MM.1S (cell line): ENCODE measurements around the gene CACNA1C.
A peak's percentile ranks its signal among the peaks of the same experiment; 100 is the strongest.

Experiments
- DNase-seq: peaks from one replicate; pipeline ENCODE4 v3.0.0-alpha.2; 2015
- H2AFZ ChIP-seq: fragments of 300-600 bp; sonication (generic); 2 replicates; pipeline ENCODE4 v1.6.0; 2016; ENCODE audit warnings: antibody characterized with exemption, low read length
- H3F3A ChIP-seq: fragments of 300-600 bp; sonication (generic); 2 replicates; pipeline ENCODE4 v1.6.1; 2016; ENCODE audit warnings: mild to moderate bottlenecking, antibody characterized with exemption, low read length, moderate library complexity, mixed read lengths; ENCODE audit not compliant: insufficient read depth
- H3K27ac ChIP-seq: fragments of 300-600 bp; sonication (generic); 2 replicates; pipeline ENCODE4 v1.5.1; 2016; ENCODE audit warnings: mild to moderate bottlenecking, low read length
- H3K27me3 ChIP-seq: fragments of 300-600 bp; sonication (generic); replicated peaks from 2 replicates; pipeline ENCODE4 v1.6.0; 2016; ENCODE audit warnings: low read length; ENCODE audit not compliant: insufficient read depth
- H3K36me3 ChIP-seq: fragments of 300-600 bp; sonication (generic); replicated peaks from 2 replicates; pipeline ENCODE4 v1.6.1; 2016; ENCODE audit warnings: mild to moderate bottlenecking, low read length, mixed read lengths; ENCODE audit not compliant: insufficient read depth
- H3K4me1 ChIP-seq: fragments of 300-600 bp; sonication (generic); 2 replicates; pipeline ENCODE4 v1.6.1; 2016; ENCODE audit warnings: low read length, mixed read lengths
- H3K4me2 ChIP-seq: fragments of 300-600 bp; sonication (generic); 2 replicates; pipeline ENCODE4 v1.6.0; 2016; ENCODE audit warnings: low read depth, low read length
- H3K4me3 ChIP-seq: fragments of 300-600 bp; sonication (generic); 2 replicates; pipeline ENCODE4 v1.5.1; 2016; ENCODE audit warnings: low read length, mixed read lengths
- H3K79me2 ChIP-seq: fragments of 300-600 bp; sonication (generic); 2 replicates; pipeline ENCODE4 v1.6.1; 2016; ENCODE audit warnings: mixed run types, low read length, mixed read lengths
- H3K9ac ChIP-seq: fragments of 300-600 bp; sonication (generic); 2 replicates; pipeline ENCODE4 v1.6.1; 2016; ENCODE audit warnings: low read length, mixed read lengths
- H3K9me2 ChIP-seq: fragments of 300-600 bp; sonication (generic); replicated peaks from 2 replicates; pipeline ENCODE4 v1.6.1; 2016; ENCODE audit warnings: mild to moderate bottlenecking, low read length, mixed read lengths; ENCODE audit not compliant: insufficient read depth
- H3K9me3 ChIP-seq: fragments of 300-600 bp; sonication (generic); replicated peaks from 2 replicates; pipeline ENCODE4 v1.6.1; 2016; ENCODE audit warnings: mild to moderate bottlenecking, low read length, mixed read lengths; ENCODE audit not compliant: insufficient read depth
- H4K20me1 ChIP-seq: fragments of 300-600 bp; sonication (generic); 2 replicates; pipeline ENCODE4 v1.6.1; 2016; ENCODE audit warnings: mild to moderate bottlenecking, low read length, moderate library complexity, mixed read lengths; ENCODE audit not compliant: insufficient read depth
- CTCF ChIP-seq: fragments of 300-600 bp; sonication (generic); IDR thresholded peaks from 2 replicates; pipeline ENCODE4 v1.5.1; 2016; ENCODE audit warnings: antibody characterized with exemption, low read length, mixed read lengths
- EZH2 ChIP-seq: fragments of 300-600 bp; sonication (generic); optimal IDR thresholded peaks from 2 replicates; pipeline ENCODE3; 2017; ENCODE audit warnings: low read depth, mild to moderate bottlenecking, antibody characterized with exemption, low read length, mixed read lengths
- EZH2phosphoT487 ChIP-seq: fragments of 300-600 bp; sonication (generic); IDR thresholded peaks from 2 replicates; pipeline ENCODE4 v1.6.1; 2018; ENCODE audit warnings: antibody characterized with exemption, low read length

The CACNA1C gene

GRCh38 chr12:2290516-2291065, 237.8 kb downstream of the CACNA1C start:
- Histone ChIP-seq H3K9me3 (no peaks in the 10 kb centered on the region), H3K27ac (no peak overlapping the region), H4K20me1 (no peaks in the 10 kb centered on the region), H3K36me3 (no peaks in the 10 kb centered on the region), H3K4me1 (peaks cover 7% of the 10 kb centered on the region), H3K4me2 (no peak overlapping the region), H3K4me3 (no peak overlapping the region), H3K27me3 (no peaks in the 10 kb centered on the region), H3K9ac (no peak overlapping the region), H3K79me2 (no peaks in the 10 kb centered on the region), H3F3A (no peaks in the 10 kb centered on the region), H3K9me2 (no peaks in the 10 kb centered on the region), H2AFZ (no peak overlapping the region)
- TF ChIP-seq CTCF (no peak), EZH2phosphoT487 (no peak), EZH2 (no peak)
- no peak for DNase-seq

GRCh38 chr12:2291182-2291832, 238.5 kb downstream of the CACNA1C start:
- H3K27me3 ChIP-seq = no peaks in the 10 kb centered on the region
- no peak overlapping the region for H2AFZ ChIP-seq
- H3K9me2 ChIP-seq = no peaks in the 10 kb centered on the region
- peak; percentile 35 for DNase-seq
- H4K20me1 ChIP-seq = no peaks in the 10 kb centered on the region
- H3K79me2 ChIP-seq = no peaks in the 10 kb centered on the region
- no peaks in the 10 kb centered on the region for H3K9me3 ChIP-seq
- peaks cover 14% of the 10 kb centered on the region for H3K4me1 ChIP-seq
- H3K9ac ChIP-seq = no peak overlapping the region
- H3F3A ChIP-seq = no peaks in the 10 kb centered on the region
- no peaks in the 10 kb centered on the region for H3K36me3 ChIP-seq
- peak; percentile 66 for TF ChIP-seq CTCF
- no peak for TF ChIP-seq EZH2phosphoT487
- no peak overlapping the region for H3K4me2 ChIP-seq
- no peak overlapping the region for H3K27ac ChIP-seq
- H3K4me3 ChIP-seq = no peak overlapping the region

- no peaks in the 10 kb centered on the region for H3K36me3 ChIP-seq
- no peaks in the 10 kb centered on the region for H3K9me3 ChIP-seq
- no peak overlapping the region for H3K9ac ChIP-seq
- no peaks in the 10 kb centered on the region for H3K9me2 ChIP-seq
- TF ChIP-seq EZH2phosphoT487 (no peak), EZH2 (no peak), CTCF (no peak)
- peaks cover 21% of the 10 kb centered on the region for H3K4me1 ChIP-seq
- H3K79me2 ChIP-seq = no peaks in the 10 kb centered on the region
- no peak overlapping the region for H3K4me2 ChIP-seq
- DNase-seq = no peak
- peaks cover 3% of the 10 kb centered on the region for H3F3A ChIP-seq
- H3K27ac ChIP-seq = no peak overlapping the region
- H3K4me3 ChIP-seq = no peak overlapping the region
- H2AFZ ChIP-seq = no peak overlapping the region
- no peaks in the 10 kb centered on the region for H4K20me1 ChIP-seq
- H3K27me3 ChIP-seq = no peaks in the 10 kb centered on the region
These were observed 239.2 kb downstream of the CACNA1C start for GRCh38 chr12:2291947-2292346.
